Naive thymus-derived CD8-positive, alpha-beta T cell (primary cell): ENCODE data around the gene LMF2. TPM values are rescaled to one million over a fixed set of nuclear protein-coding genes. Genes with fewer than 3 reads are reported as not detected.
A peak's percentile ranks its signal among the peaks of the same experiment; 100 is the strongest.

ENCODE experiments used
- ATAC-seq, 2 donors: fragments of 150-1000 bp; cut with Tn5 transposase in 1 of 2; sonication (Bioruptor Pico), chemical (Tn5 transposase) in 1 of 2; 1 replicate in 1 of 2; 2 replicates in 1 of 2; pipeline ENCODE4 v1.10.0; 2021; ENCODE audit warnings: mild to moderate bottlenecking in 2 of 2, moderate library complexity in 2 of 2
- POLR2A ChIA-PET: fragments of 350-600 bp; sonication (Branson Sonifier 250); formaldehyde crosslinking; loops from one replicate; lab custom pipeline; 2021; ENCODE audit warnings: antibody characterized with exemption; lab: Charles Lee
- DNase-seq, 10 donors: peaks; one replicate each; pipeline versions ENCODE4 v3.0.0 to v3.0.0-alpha.2; 2020 to 2022
- H3K27ac Mint-ChIP-seq, 10 donors: one replicate each; pipeline ENCODE4 v1.8.0; 2020 to 2022; ENCODE audit warnings: mild to moderate bottlenecking in 10 of 10, mixed read lengths in 10 of 10, moderate library complexity in 4 of 10, inconsistent platforms in 1 of 10
- H3K27me3 Mint-ChIP-seq, 5 donors: one replicate each; pipeline ENCODE4 v1.8.0; 2021 to 2022; ENCODE audit warnings: mixed read lengths in 5 of 5
- H3K36me3 Mint-ChIP-seq, 3 donors: one replicate each; pipeline ENCODE4 v1.8.0; 2020 to 2022; ENCODE audit warnings: mixed read lengths in 3 of 3, mild to moderate bottlenecking in 2 of 3, inconsistent platforms in 1 of 3
- H3K4me1 Mint-ChIP-seq, 4 donors: one replicate each; pipeline ENCODE4 v1.8.0; 2021 to 2022; ENCODE audit warnings: mixed read lengths in 4 of 4
- H3K4me3 Mint-ChIP-seq, 10 donors: one replicate each; pipeline ENCODE4 v1.8.0; 2020 to 2022; ENCODE audit warnings: mild to moderate bottlenecking in 10 of 10, mixed read lengths in 10 of 10, moderate library complexity in 6 of 10, inconsistent platforms in 1 of 10
- H3K9me3 Mint-ChIP-seq, 9 donors: one replicate each; pipeline ENCODE4 v1.8.0; 2020 to 2022; ENCODE audit warnings: mixed read lengths in 9 of 9, mild to moderate bottlenecking in 3 of 9, inconsistent platforms in 1 of 9, moderate library complexity in 1 of 9
- polyA plus RNA-seq, 3 donors: library from polyadenylated mRNA; unstranded; fragments of 300-500 nt; fragmentation: Illumina TruSeq; gene quantifications; one replicate each; pipeline ENCODE4 v1.2.3, GENCODE V29; 2021
- total RNA-seq, 8 experiments: library from RNA in 2 of 8; stranded (reverse) in 2 of 8; gene quantifications; one replicate each; pipeline ENCODE4 v1.2.3 and lab custom pipeline; 2021 to 2026

The LMF2 gene
- total and polyA plus RNA-seq, 5 experiments from 2014 or later = 15.1 to 128 (median 19.6) TPM

GRCh38 chr22:50498322-50498890, 9.1 kb downstream of the LMF2 start:
- ATAC-seq (peak; percentile 95 to 98), DNase-seq (peak; percentile 40 to 86 (median 68))
- no peaks in the 10 kb centered on the region for H3K9me3 Mint-ChIP-seq
- no peaks in the 10 kb centered on the region for H3K27me3 Mint-ChIP-seq
- POLR2A ChIA-PET = interaction anchor here (0.6 to 1.9 kb wide), 13 partner anchors 9 to 258 kb away, joined by 3 to 9 read pairs (median 5); partner anchors contain the start of genes ARSA, LMF2, NCAPH2 and SCO2
- H3K4me3 Mint-ChIP-seq = no peak overlapping the region
- H3K36me3 Mint-ChIP-seq = peaks cover 0 to 2% (median 0%) of the 10 kb centered on the region in 3 donors
- peaks cover 0 to 13% (median 5%) of the 10 kb centered on the region in 4 donors for H3K4me1 Mint-ChIP-seq
- H3K27ac Mint-ChIP-seq = no peak overlapping the region

DNA sequence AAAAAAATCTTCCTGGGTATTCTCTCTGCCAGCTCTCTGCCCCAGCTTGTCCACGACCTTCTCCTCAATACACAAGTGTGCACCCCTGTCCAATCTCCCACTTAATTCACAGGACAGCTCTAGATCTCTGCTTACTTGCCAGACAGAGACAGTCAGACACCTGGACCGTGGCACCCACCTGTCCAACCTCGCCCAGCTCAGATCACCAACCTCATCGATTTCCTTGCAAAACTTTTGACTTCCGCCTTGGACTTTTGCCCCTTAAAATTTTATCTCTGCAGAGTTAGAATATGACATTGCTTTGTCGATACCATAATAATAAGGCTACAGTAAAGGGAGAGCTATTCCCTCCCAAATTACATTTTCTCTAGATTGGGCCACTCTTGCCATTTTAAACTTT, 10.4 kb downstream of the LMF2 start:
- DNase-seq = no peak
- Mint-ChIP-seq H3K4me1 (peaks cover 0 to 13% (median 5%) of the 10 kb centered on the region in 4 donors), H3K27me3 (no peaks in the 10 kb centered on the region), H3K27ac (peak overlapping the region in 3 of 10 donors; percentile 34 to 90 (median 54)), H3K9me3 (no peaks in the 10 kb centered on the region), H3K36me3 (peaks cover 0 to 2% (median 0%) of the 10 kb centered on the region in 3 donors), H3K4me3 (no peak overlapping the region)
- POLR2A ChIA-PET = interaction anchor here (0.5 to 2.2 kb wide), 6 partner anchors 8 to 70 kb away, joined by 3 to 9 read pairs (median 4); partner anchors contain the start of gene SCO2
- no peak for ATAC-seq

GRCh38 chr22:50490531-50491308, 16.8 kb downstream of the LMF2 start:
- H3K36me3 Mint-ChIP-seq = no peaks in the 10 kb centered on the region
- no peaks in the 10 kb centered on the region for H3K9me3 Mint-ChIP-seq
- POLR2A ChIA-PET = interaction anchor here (0.7 to 2.3 kb wide), 3 partner anchors 13 to 85 kb away, joined by 3 to 10 read pairs (median 3); no protein-coding TSS in a partner anchor
- no peaks in the 10 kb centered on the region for H3K27me3 Mint-ChIP-seq
- no peak for DNase-seq
- ATAC-seq = peak; percentile 35 to 53
- peak overlapping the region in 8 of 10 donors; percentile 31 to 74 (median 67) for H3K4me3 Mint-ChIP-seq
- H3K27ac Mint-ChIP-seq = peak overlapping the region in 2 of 10 donors; percentile 5 to 31
- peaks cover 5 to 13% (median 8%) of the 10 kb centered on the region in 4 donors for H3K4me1 Mint-ChIP-seq

DNA sequence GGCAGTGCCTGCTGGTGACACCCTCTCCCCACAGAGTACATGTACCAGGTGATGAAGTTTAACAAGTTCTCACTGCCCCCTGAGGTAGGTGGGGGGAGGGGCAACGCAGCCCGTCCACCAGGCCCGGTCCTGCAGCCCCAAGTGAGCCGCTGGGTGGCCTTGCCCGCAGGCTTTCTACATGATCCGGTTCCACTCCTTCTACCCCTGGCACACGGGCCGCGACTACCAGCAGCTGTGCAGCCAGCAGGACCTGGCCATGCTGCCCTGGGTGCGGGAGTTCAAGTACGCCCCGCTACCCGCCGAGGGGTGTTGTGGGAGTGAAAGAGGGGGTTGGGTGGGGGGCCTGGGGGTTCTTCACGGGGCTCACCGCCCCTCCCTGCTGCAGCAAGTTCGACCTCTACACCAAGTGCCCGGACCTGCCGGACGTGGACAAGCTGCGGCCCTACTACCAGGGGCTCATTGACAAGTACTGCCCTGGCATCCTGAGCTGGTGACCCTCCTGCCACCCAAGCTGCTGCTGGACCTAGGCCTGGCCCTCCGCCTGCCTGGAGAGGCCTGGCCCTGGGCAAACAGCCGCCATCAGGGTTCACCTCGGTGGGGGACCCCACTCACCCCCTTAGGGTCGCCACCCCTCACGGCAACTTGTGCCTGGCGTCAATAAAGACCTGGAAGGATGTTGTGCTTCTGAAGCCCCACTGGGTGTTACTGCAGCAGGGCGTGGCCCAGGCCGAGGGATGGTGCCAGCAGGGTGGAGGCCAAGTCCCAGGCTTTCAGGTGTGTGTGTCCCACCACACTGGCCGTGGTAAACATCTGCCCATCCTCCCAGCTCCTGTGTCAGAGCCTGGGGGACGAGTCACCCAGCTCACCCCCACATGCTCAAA, 17.9 kb downstream of the LMF2 start:
- Mint-ChIP-seq H3K27me3 (no peaks in the 10 kb centered on the region), H3K4me3 (peak overlapping the region in 1 of 10 donors; percentile 30), H3K9me3 (no peaks in the 10 kb centered on the region), H3K4me1 (peaks cover 7 to 19% (median 11%) of the 10 kb centered on the region in 4 donors), H3K36me3 (no peaks in the 10 kb centered on the region), H3K27ac (peak overlapping the region in 1 of 10 donors; percentile 62)
- POLR2A ChIA-PET = interaction anchor here (2.3 kb wide), 1 partner anchor 20 kb away, joined by 10 read pairs; no protein-coding TSS in a partner anchor
- ATAC-seq (no peak), DNase-seq (no peak)

GRCh38 chr22:50488886-50489285, 18.6 kb downstream of the LMF2 start:
- no peak for ATAC-seq
- Mint-ChIP-seq H3K4me1 (peaks cover 7 to 19% (median 11%) of the 10 kb centered on the region in 4 donors), H3K9me3 (no peaks in the 10 kb centered on the region), H3K4me3 (no peak overlapping the region), H3K36me3 (no peaks in the 10 kb centered on the region), H3K27ac (no peak overlapping the region), H3K27me3 (no peaks in the 10 kb centered on the region)
- no peak for DNase-seq
- POLR2A ChIA-PET = no interaction called here

DNA sequence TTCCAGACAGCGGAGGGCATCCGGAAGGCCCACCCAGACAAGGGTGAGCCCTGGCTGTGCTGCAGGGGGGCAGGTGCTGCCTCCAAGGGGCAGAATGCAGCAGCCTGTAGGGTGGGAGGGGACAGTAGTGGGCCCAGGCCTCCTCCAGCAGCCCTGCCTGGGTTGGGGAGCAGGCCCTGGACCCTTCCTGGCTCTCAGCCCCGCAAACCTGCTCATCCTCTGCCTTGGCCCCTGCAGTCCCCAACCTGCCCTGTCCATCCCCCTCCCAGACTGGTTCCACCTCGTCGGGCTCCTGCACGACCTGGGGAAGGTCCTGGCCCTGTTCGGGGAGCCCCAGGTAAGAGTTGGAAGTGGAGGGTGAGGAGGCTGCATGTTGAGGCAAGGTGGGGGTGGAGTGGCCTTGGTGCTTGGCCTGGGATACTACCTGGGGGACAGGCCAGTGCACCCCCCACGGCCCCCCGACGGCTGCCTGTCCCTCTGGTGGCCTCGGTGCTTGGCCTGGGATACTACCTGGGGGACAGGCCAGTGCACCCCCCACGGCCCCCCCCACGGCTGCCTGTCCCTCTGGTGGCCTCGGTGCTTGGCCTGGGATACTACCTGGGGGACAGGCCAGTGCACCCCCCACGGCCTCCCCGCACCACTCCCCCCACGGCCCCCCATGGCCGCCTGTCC, 19.4 kb downstream of the LMF2 start:
- no peak for DNase-seq
- no peak overlapping the region for H3K4me3 Mint-ChIP-seq
- no peaks in the 10 kb centered on the region for H3K9me3 Mint-ChIP-seq
- POLR2A ChIA-PET = no interaction called here
- H3K36me3 Mint-ChIP-seq = no peaks in the 10 kb centered on the region
- no peak for ATAC-seq
- H3K4me1 Mint-ChIP-seq = peaks cover 7 to 19% (median 11%) of the 10 kb centered on the region in 4 donors
- H3K27ac Mint-ChIP-seq = no peak overlapping the region
- no peaks in the 10 kb centered on the region for H3K27me3 Mint-ChIP-seq

DNA sequence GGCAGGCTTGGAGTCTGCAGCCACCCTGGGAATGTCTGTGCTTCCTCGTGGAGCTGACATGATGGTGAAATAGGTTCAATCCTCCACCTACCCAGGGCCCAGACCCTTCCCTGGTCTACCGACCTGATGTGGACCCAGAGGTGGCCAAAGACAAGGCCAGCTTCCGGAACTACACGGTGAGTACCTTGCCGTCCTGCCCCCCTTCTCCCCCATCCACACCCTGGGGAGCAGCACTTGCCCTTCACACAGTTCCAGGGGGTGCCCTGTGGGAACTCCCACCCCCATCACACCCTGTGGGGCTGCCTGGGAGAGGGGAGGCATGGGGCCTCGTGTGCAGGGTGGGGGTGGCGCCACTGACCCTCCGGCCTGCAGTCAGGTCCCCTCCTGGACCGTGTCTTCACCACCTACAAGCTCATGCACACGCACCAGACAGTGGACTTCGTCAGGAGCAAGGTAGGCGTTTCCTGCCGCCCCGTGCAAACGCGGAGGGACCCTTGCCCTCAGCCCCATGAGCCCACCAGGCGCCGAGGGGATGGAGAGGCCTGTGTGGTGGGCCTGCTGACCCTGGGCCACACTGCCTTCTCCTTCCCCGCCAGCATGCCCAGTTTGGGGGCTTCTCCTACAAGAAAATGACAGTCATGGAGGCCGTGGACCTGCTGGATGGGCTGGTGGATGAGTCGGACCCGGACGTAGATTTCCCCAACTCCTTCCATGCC, 20.1 kb downstream of the LMF2 start:
- ATAC-seq (no peak), DNase-seq (no peak)
- H3K4me1 Mint-ChIP-seq = peaks cover 7 to 19% (median 11%) of the 10 kb centered on the region in 4 donors
- H3K27ac Mint-ChIP-seq = no peak overlapping the region
- H3K27me3 Mint-ChIP-seq = no peaks in the 10 kb centered on the region
- no peaks in the 10 kb centered on the region for H3K36me3 Mint-ChIP-seq
- H3K9me3 Mint-ChIP-seq = no peaks in the 10 kb centered on the region
- POLR2A ChIA-PET = interaction anchor here (1.1 kb wide), 1 partner anchor 18 kb away, joined by 3 read pairs; no protein-coding TSS in a partner anchor
- no peak overlapping the region for H3K4me3 Mint-ChIP-seq

DNA sequence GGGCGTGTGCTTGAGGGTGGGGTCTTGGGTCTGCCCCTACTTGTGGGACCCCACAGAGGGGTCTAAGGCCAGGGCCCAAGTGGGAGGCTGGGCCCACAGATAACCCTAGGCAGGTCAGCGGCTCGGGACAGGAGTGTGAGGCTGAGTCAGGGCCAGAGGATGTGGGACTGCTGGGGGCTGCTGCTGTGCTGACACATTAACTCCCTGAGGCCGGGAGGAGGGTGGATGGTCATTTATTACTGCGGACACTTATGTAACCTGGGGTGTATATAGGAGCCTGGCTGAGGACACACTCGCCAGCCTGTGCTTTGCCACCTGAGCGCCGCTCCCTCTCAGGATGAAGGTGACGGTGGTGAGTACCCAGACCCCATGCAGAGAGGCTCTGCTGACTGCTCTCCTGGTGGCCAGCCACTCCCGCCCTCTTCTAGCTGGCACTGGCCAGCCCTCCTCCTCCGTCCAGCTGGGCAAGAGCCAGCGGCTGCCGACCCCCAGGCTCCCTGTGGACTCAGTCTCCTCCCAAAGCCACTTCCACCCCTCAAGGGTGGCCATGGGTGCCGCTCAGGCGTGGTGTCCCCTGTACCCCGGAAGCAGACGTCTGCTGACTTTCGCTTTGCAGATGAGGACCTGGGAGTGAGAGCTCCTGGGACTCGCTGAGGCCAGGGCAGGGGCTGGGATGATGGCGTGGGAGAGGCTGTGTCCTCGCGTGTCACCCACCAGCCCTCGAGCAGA, 20.8 kb downstream of the LMF2 start, which contains the start of gene MIOX:
TSS of gene MIOX (plus strand) at position 299 of the 729 bp plus-strand sequence. CDS start at position 338, 39 bp downstream.
- H3K36me3 Mint-ChIP-seq = no peaks in the 10 kb centered on the region
- H3K27ac Mint-ChIP-seq = peak within 1 kb of the TSS in 5 of 10 donors; percentile 53 to 74 (median 69)
- no peaks in the 10 kb centered on the region for H3K9me3 Mint-ChIP-seq
- POLR2A ChIA-PET = interaction anchor here (1.1 kb wide), 1 partner anchor 17 kb away, joined by 3 read pairs; no protein-coding TSS in a partner anchor
- H3K4me3 Mint-ChIP-seq = peak within 1 kb of the TSS in 1 of 10 donors; percentile 57
- DNase-seq (no peak), ATAC-seq (no peak)
- H3K4me1 Mint-ChIP-seq = peaks cover 7 to 19% (median 11%) of the 10 kb centered on the region in 4 donors
- H3K27me3 Mint-ChIP-seq = no peaks in the 10 kb centered on the region

- Mint-ChIP-seq H3K27ac (peak overlapping the region in 3 of 10 donors; percentile 58 to 71 (median 61)), H3K9me3 (no peaks in the 10 kb centered on the region), H3K4me1 (peaks cover 2 to 12% (median 4%) of the 10 kb centered on the region in 4 donors), H3K27me3 (no peaks in the 10 kb centered on the region), H3K4me3 (peak overlapping the region in 1 of 10 donors; percentile 73), H3K36me3 (no peaks in the 10 kb centered on the region)
- POLR2A ChIA-PET = interaction anchor here (1.1 to 4.3 kb wide), 2 partner anchors 10 to 16 kb away, joined by 4 to 29 read pairs; partner anchors contain the start of gene SBF1
- no peak for ATAC-seq
- no peak for DNase-seq
These were observed 22.0 kb downstream of the LMF2 start for GRCh38 chr22:50485221-50486131.
